NT2/D1 (cell line): ENCODE measurements around the gene B3GNT3.

Source experiments
- SUZ12 ChIP-seq: IDR thresholded peaks from 2 replicates; pipeline ENCODE4 v1.6.1; 2011; ENCODE audit not compliant: insufficient read length, insufficient read depth; ENCODE audit errors: extremely low read depth
- YY1 ChIP-seq: IDR thresholded peaks from 2 replicates; pipeline ENCODE4 v1.6.1; 2011; ENCODE audit not compliant: insufficient read length, insufficient read depth
- ZNF274 ChIP-seq: IDR thresholded peaks from 2 replicates; pipeline ENCODE4 v1.6.1; 2011; ENCODE audit warnings: mild to moderate bottlenecking, low read depth, low read length

DNA sequence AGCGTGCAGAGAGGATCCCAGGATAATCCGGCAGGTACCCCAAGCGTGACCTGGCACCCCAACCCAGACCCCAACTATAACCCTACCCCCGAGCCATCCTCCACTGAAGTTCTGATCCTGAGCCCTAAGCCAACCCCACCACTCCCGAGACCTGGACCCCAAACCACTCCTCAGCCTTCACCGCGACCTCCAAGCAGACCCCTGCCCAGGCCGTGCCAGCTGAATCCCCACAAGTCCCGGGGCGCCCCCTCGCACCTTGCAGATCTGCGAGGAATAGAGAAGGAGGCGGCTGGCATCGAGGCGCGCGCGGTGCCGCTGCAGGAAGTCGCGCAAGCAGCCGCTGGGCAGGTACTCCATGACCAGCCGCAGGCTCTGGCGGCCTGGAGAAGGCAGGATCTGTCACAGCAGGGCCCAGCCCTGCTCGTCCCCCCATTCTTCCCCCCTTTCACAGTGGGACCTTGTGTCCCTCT lies 36.5 kb downstream of the B3GNT3 start:
- TF ChIP-seq YY1 (no peak), ZNF274 (no peak), SUZ12 (no peak)
